Lower leg skin (tissue), 3 donors: ENCODE measurements around the gene GRIN2A.

Experiments
- CTCF ChIP-seq, 3 donors: fragments of 450-650 bp; IDR thresholded peaks; one replicate each; pipeline ENCODE4 v1.5.1; 2016; ENCODE audit warnings: antibody characterized with exemption in 3 of 3, mild to moderate bottlenecking in 3 of 3, moderate library complexity in 2 of 3
- POLR2A ChIP-seq, 2 donors: fragments of 450-650 bp; IDR thresholded peaks; one replicate each; pipeline ENCODE4 v1.6.1; 2016 to 2017; ENCODE audit warnings: antibody characterized with exemption in 2 of 2, mild to moderate bottlenecking in 1 of 2, moderate library complexity in 1 of 2

GRCh38 chr16:9836118-9836736 lies 346.0 kb downstream of the GRIN2A start:
- no peak for TF ChIP-seq CTCF (IDR thresholded peaks at IDR 0.05)
- TF ChIP-seq POLR2A (IDR thresholded peaks at IDR 0.05) = no peak
